Mononuclear cell (primary cell): Measurements from ENCODE around the gene CYP8B1. TPM values are rescaled to one million over a fixed set of nuclear protein-coding genes. Genes with fewer than 3 reads are reported as not detected.

Source experiments
- H3K27me3 ChIP-seq: 2 replicates; pipeline ENCODE4 v1.6.0; 2011; ENCODE audit warnings: low read length, control low read depth; ENCODE audit not compliant: insufficient read depth
- H3K4me1 ChIP-seq: 2 replicates; pipeline ENCODE4 v1.5.1; 2011; ENCODE audit warnings: mild to moderate bottlenecking, low read length, control low read depth; ENCODE audit not compliant: insufficient read depth
- H3K4me3 ChIP-seq: 2 replicates; pipeline ENCODE4 v1.5.1; 2011; ENCODE audit warnings: mild to moderate bottlenecking, low read length, moderate library complexity
- H3K9me3 ChIP-seq: 2 replicates; pipeline ENCODE4 v1.5.1; 2011; ENCODE audit warnings: low read depth, mild to moderate bottlenecking, control low read depth, low read length
- total RNA-seq: library from RNA; depleted of rRNA; stranded (reverse); fragments of >200 nt; gene quantifications from one replicate; pipeline ENCODE4 v1.2.3, GENCODE V29; 2012

CYP8B1 gene
- under 0.01 TPM for total RNA-seq

- peaks cover 3% of the 10 kb centered on the region for H3K4me1 ChIP-seq
- no peaks in the 10 kb centered on the region for H3K9me3 ChIP-seq
- H3K4me3 ChIP-seq: no peak within 1 kb of the TSS
- H3K27me3 ChIP-seq: no peaks in the 10 kb centered on the region
These were observed at the start of gene CYP8B1 for GRCh38 chr3:42875325-42876151. Gene CYP8B1 (minus strand): TSS chr3:42875879. CDS start chr3:42875816, 63 bp downstream.

- Histone ChIP-seq H3K27me3 (no peaks in the 10 kb centered on the region), H3K4me1 (no peaks in the 10 kb centered on the region), H3K4me3 (no peak overlapping the region), H3K9me3 (peaks cover under 1% of the 10 kb centered on the region)
These were observed 47.9 kb upstream of the CYP8B1 start for GRCh38 chr3:42923606-42924005.

DNA sequence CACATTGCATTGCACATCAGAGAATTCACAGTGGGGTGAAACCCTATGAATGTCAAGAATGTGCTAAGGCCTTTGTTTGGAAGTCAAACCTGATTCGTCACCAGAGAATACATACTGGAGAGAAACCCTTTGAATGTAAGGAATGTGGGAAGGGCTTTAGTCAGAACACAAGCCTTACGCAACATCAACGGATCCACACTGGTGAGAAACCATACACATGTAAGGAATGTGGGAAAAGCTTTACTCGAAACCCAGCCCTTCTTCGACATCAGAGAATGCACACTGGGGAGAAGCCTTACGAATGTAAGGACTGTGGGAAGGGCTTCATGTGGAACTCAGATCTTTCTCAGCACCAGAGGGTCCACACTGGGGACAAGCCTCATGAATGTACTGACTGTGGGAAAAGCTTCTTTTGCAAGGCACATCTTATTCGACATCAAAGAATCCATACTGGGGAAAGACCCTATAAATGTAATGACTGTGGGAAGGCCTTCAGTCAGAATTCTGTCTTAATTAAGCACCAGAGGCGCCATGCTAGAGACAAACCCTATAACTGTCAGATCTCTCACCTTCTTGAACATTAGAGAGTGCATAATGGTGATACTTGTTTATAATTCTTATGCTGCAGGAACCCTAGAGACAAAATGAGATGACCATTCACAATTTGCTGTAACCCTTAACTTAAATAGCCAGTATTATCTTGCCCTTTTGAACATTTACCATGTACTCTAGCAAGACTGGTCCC is 39.3 kb upstream of the CYP8B1 start:
- H3K9me3 ChIP-seq: peaks cover 33% of the 10 kb centered on the region
- no peak overlapping the region for H3K4me3 ChIP-seq
- H3K27me3 ChIP-seq: no peaks in the 10 kb centered on the region
- H3K4me1 ChIP-seq: no peaks in the 10 kb centered on the region

DNA sequence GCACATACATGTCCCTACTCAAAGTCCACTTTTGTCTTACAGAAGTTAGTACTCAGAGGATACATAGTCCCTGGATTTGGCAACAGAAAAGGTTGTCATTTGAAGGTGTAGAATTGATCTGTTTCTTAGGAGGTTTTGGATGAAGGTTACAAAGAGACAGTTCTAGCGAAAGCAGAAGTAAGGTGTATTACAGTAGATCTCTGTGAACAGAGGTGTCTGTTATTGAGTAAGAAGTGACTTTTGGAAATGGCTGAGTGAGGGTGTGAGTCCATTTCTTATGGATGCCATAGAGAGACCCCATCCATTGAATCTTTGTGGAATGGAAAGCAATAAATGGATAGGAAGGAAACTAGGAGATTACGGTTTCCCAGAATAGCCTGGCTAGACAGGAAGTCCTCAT is 35.9 kb upstream of the CYP8B1 start:
- Histone ChIP-seq H3K4me3 (no peak overlapping the region), H3K27me3 (peaks cover 8% of the 10 kb centered on the region), H3K9me3 (peaks cover 29% of the 10 kb centered on the region), H3K4me1 (peaks cover 3% of the 10 kb centered on the region)

- peaks cover 4% of the 10 kb centered on the region for H3K9me3 ChIP-seq
- H3K4me1 ChIP-seq: peaks cover 13% of the 10 kb centered on the region
- peaks cover 30% of the 10 kb centered on the region for H3K27me3 ChIP-seq
- H3K4me3 ChIP-seq: no peak overlapping the region
These were observed 33.0 kb upstream of the CYP8B1 start for GRCh38 chr3:42908675-42909074.

GRCh38 chr3:42906848-42907183 is 31.1 kb upstream of the CYP8B1 start:
- Histone ChIP-seq H3K4me3 (no peak overlapping the region), H3K9me3 (no peaks in the 10 kb centered on the region), H3K27me3 (peaks cover 30% of the 10 kb centered on the region), H3K4me1 (peaks cover 13% of the 10 kb centered on the region)

GRCh38 chr3:42906070-42906847 is 30.6 kb upstream of the CYP8B1 start, which contains the start of gene ZNF662:
Gene ZNF662 (plus strand): TSS chr3:42906142. CDS start chr3:42908115, 1,973 bp downstream.
- Histone ChIP-seq H3K9me3 (no peaks in the 10 kb centered on the region), H3K4me3 (peak within 1 kb of the TSS; percentile 23), H3K27me3 (peaks cover 30% of the 10 kb centered on the region), H3K4me1 (peaks cover 13% of the 10 kb centered on the region)

DNA sequence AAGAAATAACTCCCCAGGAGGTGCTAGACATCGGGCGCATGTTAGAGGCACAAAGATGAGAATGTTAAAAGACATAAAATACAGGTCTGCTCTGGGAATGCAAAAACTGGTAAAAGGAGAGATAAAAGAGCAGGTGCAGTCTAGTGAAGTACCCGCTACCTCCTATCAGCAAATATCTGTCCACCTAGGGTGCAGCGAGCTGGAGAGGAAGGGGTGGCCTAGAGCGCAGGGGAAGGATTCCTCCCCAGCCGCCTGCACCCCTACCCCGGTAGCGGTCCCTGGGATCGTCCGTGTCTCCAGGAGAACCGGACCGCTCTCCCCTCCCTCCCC is 30.0 kb upstream of the CYP8B1 start:
- no peaks in the 10 kb centered on the region for H3K9me3 ChIP-seq
- peak overlapping the region; percentile 23 for H3K4me3 ChIP-seq
- H3K4me1 ChIP-seq: peaks cover 13% of the 10 kb centered on the region
- peaks cover 30% of the 10 kb centered on the region for H3K27me3 ChIP-seq

- H3K4me3 ChIP-seq: no peak overlapping the region
- H3K27me3 ChIP-seq: peaks cover 30% of the 10 kb centered on the region
- no peaks in the 10 kb centered on the region for H3K9me3 ChIP-seq
- peaks cover 13% of the 10 kb centered on the region for H3K4me1 ChIP-seq
These were observed 28.4 kb upstream of the CYP8B1 start for GRCh38 chr3:42904076-42904475.

DNA sequence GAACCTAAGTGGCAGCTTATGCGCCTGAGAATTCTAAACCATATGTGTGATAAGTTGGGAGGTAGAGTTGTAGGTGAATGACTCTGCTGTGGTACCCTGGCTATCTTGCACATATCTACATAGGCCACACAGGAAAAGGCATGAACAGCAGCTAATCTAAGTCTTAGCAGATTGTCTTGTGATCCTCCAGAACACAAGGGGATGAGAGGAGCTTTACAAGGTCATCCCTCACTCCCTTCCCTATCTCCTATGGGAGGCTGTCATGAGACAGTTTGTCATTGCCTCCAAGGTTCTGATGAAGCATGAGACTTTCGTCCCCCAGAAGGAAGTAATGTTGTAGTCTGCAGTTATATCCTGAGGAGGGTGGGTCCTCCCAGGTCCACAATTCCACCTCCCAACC is 26.6 kb upstream of the CYP8B1 start:
- no peaks in the 10 kb centered on the region for H3K9me3 ChIP-seq
- peaks cover 29% of the 10 kb centered on the region for H3K27me3 ChIP-seq
- no peak overlapping the region for H3K4me3 ChIP-seq
- H3K4me1 ChIP-seq: peaks cover 13% of the 10 kb centered on the region

- H3K27me3 ChIP-seq: peaks cover 17% of the 10 kb centered on the region
- no peaks in the 10 kb centered on the region for H3K9me3 ChIP-seq
- no peak overlapping the region for H3K4me3 ChIP-seq
- peaks cover 5% of the 10 kb centered on the region for H3K4me1 ChIP-seq
These were observed 25.4 kb upstream of the CYP8B1 start for GRCh38 chr3:42901073-42901415.

- no peak overlapping the region for H3K4me3 ChIP-seq
- H3K4me1 ChIP-seq: no peaks in the 10 kb centered on the region
- H3K27me3 ChIP-seq: peaks cover 12% of the 10 kb centered on the region
- no peaks in the 10 kb centered on the region for H3K9me3 ChIP-seq
These were observed 24.8 kb upstream of the CYP8B1 start for GRCh38 chr3:42900226-42901072.

DNA sequence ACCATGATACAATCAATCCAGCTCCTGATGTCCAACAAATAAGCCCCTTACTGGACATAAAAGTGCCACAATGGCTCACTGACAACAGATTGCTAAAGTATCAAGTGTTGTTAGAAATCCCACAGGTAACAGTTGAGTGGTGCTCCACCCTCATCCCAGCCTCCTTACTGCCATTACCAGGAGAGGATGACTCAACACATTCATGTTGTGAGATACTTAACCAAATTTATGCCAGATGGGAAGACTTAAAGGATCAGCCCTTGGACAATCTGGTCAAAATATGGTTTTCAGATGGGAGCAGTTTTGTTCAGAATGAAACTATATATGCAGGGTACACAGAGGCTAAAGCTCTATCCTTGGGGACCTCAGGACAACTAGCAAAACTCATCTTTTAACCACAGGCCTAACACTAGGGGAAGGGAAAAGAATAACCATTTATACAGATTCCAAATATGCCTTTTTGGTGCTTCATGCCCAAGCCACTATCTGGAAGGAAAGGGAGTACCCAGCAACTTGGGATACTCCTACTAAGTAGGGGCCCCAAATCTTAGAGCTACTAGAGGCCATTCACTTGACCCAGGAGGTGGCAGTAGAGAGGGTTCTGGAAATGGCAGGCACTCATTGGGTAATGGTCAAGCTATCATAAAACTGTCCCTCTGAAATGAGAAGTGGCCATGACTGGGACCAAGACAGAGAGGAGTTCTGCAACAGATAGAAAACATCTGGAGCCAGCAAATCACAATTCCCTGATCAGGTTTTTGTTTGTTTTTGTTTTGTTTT is 23.4 kb upstream of the CYP8B1 start:
- Histone ChIP-seq H3K9me3 (no peaks in the 10 kb centered on the region), H3K4me3 (no peak overlapping the region), H3K27me3 (no peaks in the 10 kb centered on the region), H3K4me1 (no peaks in the 10 kb centered on the region)

DNA sequence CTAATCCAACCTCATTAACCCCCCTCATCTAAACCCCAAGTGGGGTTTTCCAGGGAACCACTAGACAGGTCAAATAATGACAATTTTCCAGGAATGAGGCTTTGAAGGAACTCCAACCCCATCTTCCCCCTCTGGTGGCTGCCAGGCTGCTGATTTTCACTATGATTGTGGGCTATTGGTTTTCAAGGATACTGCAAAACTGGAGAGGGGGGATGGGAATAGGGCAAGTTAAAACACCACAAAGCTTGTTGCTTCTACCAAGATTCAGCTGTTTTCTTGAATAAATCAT is 19.8 kb upstream of the CYP8B1 start:
- Histone ChIP-seq H3K4me1 (no peaks in the 10 kb centered on the region), H3K9me3 (no peaks in the 10 kb centered on the region), H3K27me3 (no peaks in the 10 kb centered on the region), H3K4me3 (no peak overlapping the region)
